SK-N-SH treated with all-trans-retinoic acid at 6 μM for 48 hours (cell line): ENCODE measurements around the gene XPR1.

Experiments
- ATAC-seq: fragments of 200-7000 bp; cut with Tn5 transposase; 3 replicates; pipeline ENCODE4 v1.9.1; 2020; ENCODE audit warnings: mild to moderate bottlenecking, moderate library complexity
- ARNTL ChIP-seq: fragments of 450-650 bp; formaldehyde crosslinking; IDR thresholded peaks from 2 replicates; pipeline ENCODE4 v1.5.0; 2020; ENCODE audit warnings: low read depth, mild to moderate bottlenecking, moderate library complexity, borderline replicate concordance
- BACH2 ChIP-seq: fragments of 250-450 bp; sonication (Bioruptor Pico); IDR thresholded peaks from 2 replicates; pipeline ENCODE4 v1.9.0; 2021; ENCODE audit warnings: mild to moderate bottlenecking, borderline replicate concordance
- CREB5 ChIP-seq: fragments of 250-450 bp; sonication (Bioruptor Pico); IDR thresholded peaks from 2 replicates; pipeline ENCODE4 v1.5.1; 2020; ENCODE audit warnings: low read depth, mild to moderate bottlenecking, moderate library complexity
- CSDC2 ChIP-seq: fragments of 250-450 bp; sonication (Bioruptor Pico); IDR thresholded peaks from 2 replicates; pipeline ENCODE4 v1.5.0; 2020; ENCODE audit warnings: mild to moderate bottlenecking, moderate library complexity
- CSRNP3 ChIP-seq: fragments of 250-450 bp; sonication (Bioruptor Pico); IDR thresholded peaks from 2 replicates; pipeline ENCODE4 v1.5.1; 2021; ENCODE audit warnings: mild to moderate bottlenecking, moderate library complexity
- ESRRG ChIP-seq: fragments of 250-450 bp; sonication (Bioruptor Pico); IDR thresholded peaks from 2 replicates; pipeline ENCODE4 v1.6.1; 2021; ENCODE audit warnings: mild to moderate bottlenecking
- GLIS3 ChIP-seq: fragments of 250-450 bp; sonication (Bioruptor Pico); IDR thresholded peaks from 2 replicates; pipeline ENCODE4 v1.5.0; 2020; ENCODE audit warnings: mild to moderate bottlenecking, moderate library complexity
- ISL1 ChIP-seq: fragments of 250-450 bp; sonication (Bioruptor Pico); IDR thresholded peaks from 2 replicates; pipeline ENCODE4 v2.1.2; 2022; ENCODE audit warnings: mild to moderate bottlenecking, moderate library complexity
- OSR1 ChIP-seq: fragments of 250-450 bp; sonication (Bioruptor Pico); IDR thresholded peaks from 2 replicates; pipeline ENCODE4 v1.8.0; 2022; ENCODE audit warnings: moderate library complexity, mild to moderate bottlenecking, inconsistent platforms
- POU6F1 ChIP-seq: fragments of 250-450 bp; sonication (Bioruptor Pico); IDR thresholded peaks from 2 replicates; pipeline ENCODE4 v1.8.0; 2021; ENCODE audit warnings: low read depth, mild to moderate bottlenecking, moderate library complexity, borderline replicate concordance
- PPARA ChIP-seq: fragments of 250-450 bp; sonication (Bioruptor Pico); IDR thresholded peaks from 2 replicates; pipeline ENCODE4 v1.5.0; 2020; ENCODE audit warnings: mild to moderate bottlenecking, borderline replicate concordance
- RARB ChIP-seq: fragments of 250-450 bp; sonication (Bioruptor Pico); IDR thresholded peaks from 2 replicates; pipeline ENCODE4 v1.8.0; 2021; ENCODE audit warnings: mild to moderate bottlenecking, moderate library complexity
- SNAI2 ChIP-seq: fragments of 250-450 bp; sonication (Bioruptor Pico); IDR thresholded peaks from 2 replicates; pipeline ENCODE4 v1.5.0; 2020; ENCODE audit warnings: mild to moderate bottlenecking, moderate library complexity
- TCF4 ChIP-seq: fragments of 250-450 bp; sonication (Bioruptor Pico); IDR thresholded peaks from 2 replicates; pipeline ENCODE4 v1.8.0; 2021; ENCODE audit warnings: mild to moderate bottlenecking, moderate library complexity, borderline replicate concordance
- ZC3H10 ChIP-seq: fragments of 250-450 bp; sonication (Bioruptor Pico); IDR thresholded peaks from 2 replicates; pipeline ENCODE4 v1.5.1; 2021; ENCODE audit warnings: mild to moderate bottlenecking, moderate library complexity
- ZFP3 ChIP-seq: fragments of 250-450 bp; sonication (Bioruptor Pico); IDR thresholded peaks from 2 replicates; pipeline ENCODE4 v1.5.0; 2020; ENCODE audit warnings: mild to moderate bottlenecking, moderate library complexity
- ZNF70 ChIP-seq: fragments of 450-650 bp; formaldehyde crosslinking; IDR thresholded peaks from 2 replicates; pipeline ENCODE4 v1.5.0; 2020; ENCODE audit warnings: mild to moderate bottlenecking, moderate library complexity
- ZNF8 ChIP-seq: fragments of 450-650 bp; formaldehyde crosslinking; IDR thresholded peaks from 2 replicates; pipeline ENCODE4 v1.5.0; 2020; ENCODE audit warnings: mild to moderate bottlenecking, moderate library complexity

XPR1 gene

GRCh38 chr1:180773210-180773865, 141.5 kb downstream of the XPR1 start:
- peak; percentile 83 for ATAC-seq
- no peak for TF ChIP-seq CSDC2 (CRISPR knock-in tag)
- TF ChIP-seq PPARA (CRISPR knock-in tag): no peak
- no peak for TF ChIP-seq GLIS3 (CRISPR knock-in tag)
- no peak for TF ChIP-seq OSR1 (CRISPR knock-in tag)
- no peak for TF ChIP-seq CSRNP3 (CRISPR knock-in tag)
- no peak for TF ChIP-seq ESRRG (CRISPR knock-in tag)
- TF ChIP-seq ZNF8 (CRISPR knock-in tag): no peak
- TF ChIP-seq BACH2 (CRISPR knock-in tag): no peak
- TF ChIP-seq ZFP3 (CRISPR knock-in tag): no peak
- no peak for TF ChIP-seq ZNF70
- no peak for TF ChIP-seq ZC3H10 (CRISPR knock-in tag)
- no peak for TF ChIP-seq POU6F1

- TF ChIP-seq SNAI2 (CRISPR knock-in tag): no peak
- TF ChIP-seq CREB5 (CRISPR knock-in tag): no peak
- TF ChIP-seq CSDC2 (CRISPR knock-in tag): no peak
- no peak for TF ChIP-seq POU6F1
- TF ChIP-seq ARNTL (CRISPR knock-in tag): no peak
- no peak for TF ChIP-seq ESRRG (CRISPR knock-in tag)
- no peak for TF ChIP-seq BACH2 (CRISPR knock-in tag)
- ATAC-seq: no peak
Measured at GRCh38 chr1:180775801-180776200, 144.0 kb downstream of the XPR1 start.

GRCh38 chr1:180777072-180777689, 145.4 kb downstream of the XPR1 start:
- ATAC-seq: no peak
- TF ChIP-seq CSRNP3 (CRISPR knock-in tag): no peak
- no peak for TF ChIP-seq ISL1
- no peak for TF ChIP-seq TCF4 (CRISPR knock-in tag)
- no peak for TF ChIP-seq ZNF70

GRCh38 chr1:180778782-180779398, 147.1 kb downstream of the XPR1 start:
- ATAC-seq: peak; percentile 66
- TF ChIP-seq ZC3H10 (CRISPR knock-in tag): 0 out of 2 replicates have a peak, but pooled peaks have one; percentile 24
- no peak for TF ChIP-seq RARB (CRISPR knock-in tag)
- TF ChIP-seq CSDC2 (CRISPR knock-in tag): no peak
